ENCODE measurements around the gene BCKDHB.

Gene BCKDHB

GRCh38 chr6:80170433-80170832 lies 64.0 kb downstream of the BCKDHB start:
- Histone ChIP-seq H3K27ac (ENCODE audit: low read depth in 2 of 2, low read length in 2 of 2) (no peak overlapping the region), H3K9me3 (ENCODE audit: control insufficient read depth in 2 of 2, low read length in 2 of 2) (no peaks in the 10 kb centered on the region), H3K27me3 (ENCODE audit: control insufficient read depth in 2 of 2, insufficient read depth in 2 of 2, low read length in 2 of 2) (no peaks in the 10 kb centered on the region), H3K4me1 (ENCODE audit: control insufficient read depth in 2 of 2, insufficient read depth in 2 of 2, low read length in 2 of 2) (no peaks in the 10 kb centered on the region), H3K4me3 (ENCODE audit: low read length in 2 of 2) (no peak overlapping the region), H3K36me3 (ENCODE audit: control insufficient read depth in 2 of 2, insufficient read depth in 2 of 2, low read length in 2 of 2) (peaks cover 4 to 7% of the 10 kb centered on the region in 2 donors), H3K9ac (ENCODE audit: low read depth in 1 of 2, low read length in 2 of 2) (no peak overlapping the region)

- Histone ChIP-seq H3K36me3 (ENCODE audit: control insufficient read depth in 2 of 2, insufficient read depth in 2 of 2, low read length in 2 of 2) (peaks cover 4 to 7% of the 10 kb centered on the region in 2 donors), H3K4me1 (ENCODE audit: control insufficient read depth in 2 of 2, insufficient read depth in 2 of 2, low read length in 2 of 2) (no peaks in the 10 kb centered on the region), H3K27ac (ENCODE audit: low read depth in 2 of 2, low read length in 2 of 2) (no peak overlapping the region)
Measured at GRCh38 chr6:80173411-80173810, 66.9 kb downstream of the BCKDHB start.

GRCh38 chr6:80174900-80175572 lies 68.6 kb downstream of the BCKDHB start:
- no peaks in the 10 kb centered on the region for H3K4me1 ChIP-seq (ENCODE audit: control insufficient read depth in 2 of 2, insufficient read depth in 2 of 2, low read length in 2 of 2)
- H3K9me3 ChIP-seq (ENCODE audit: control insufficient read depth in 2 of 2, low read length in 2 of 2): no peaks in the 10 kb centered on the region
- H3K36me3 ChIP-seq (ENCODE audit: control insufficient read depth in 2 of 2, insufficient read depth in 2 of 2, low read length in 2 of 2): peaks cover 4 to 7% of the 10 kb centered on the region in 2 donors
- no peak overlapping the region for H3K4me3 ChIP-seq (ENCODE audit: low read length in 2 of 2)
- H3K27me3 ChIP-seq (ENCODE audit: control insufficient read depth in 2 of 2, insufficient read depth in 2 of 2, low read length in 2 of 2): no peaks in the 10 kb centered on the region
- no peak overlapping the region for H3K27ac ChIP-seq (ENCODE audit: low read depth in 2 of 2, low read length in 2 of 2)
- H3K9ac ChIP-seq (ENCODE audit: low read depth in 1 of 2, low read length in 2 of 2): no peak overlapping the region

More at GRCh38 chr6:80173411-80173810, 66.9 kb downstream of the BCKDHB start:
- Histone ChIP-seq H3K27me3 (ENCODE audit: control insufficient read depth in 2 of 2, insufficient read depth in 2 of 2, low read length in 2 of 2) (no peaks in the 10 kb centered on the region), H3K9ac (ENCODE audit: low read depth in 1 of 2, low read length in 2 of 2) (no peak overlapping the region), H3K4me3 (ENCODE audit: low read length in 2 of 2) (no peak overlapping the region), H3K9me3 (ENCODE audit: control insufficient read depth in 2 of 2, low read length in 2 of 2) (no peaks in the 10 kb centered on the region)

- H3K4me3 ChIP-seq (ENCODE audit: low read length in 2 of 2): no peak overlapping the region
- H3K9ac ChIP-seq (ENCODE audit: low read depth in 1 of 2, low read length in 2 of 2): no peak overlapping the region
- H3K4me1 ChIP-seq (ENCODE audit: control insufficient read depth in 2 of 2, insufficient read depth in 2 of 2, low read length in 2 of 2): no peaks in the 10 kb centered on the region
- H3K9me3 ChIP-seq (ENCODE audit: control insufficient read depth in 2 of 2, low read length in 2 of 2): no peaks in the 10 kb centered on the region
- no peak overlapping the region for H3K27ac ChIP-seq (ENCODE audit: low read depth in 2 of 2, low read length in 2 of 2)
- no peaks in the 10 kb centered on the region for H3K27me3 ChIP-seq (ENCODE audit: control insufficient read depth in 2 of 2, insufficient read depth in 2 of 2, low read length in 2 of 2)
- peaks cover 0 to 5% of the 10 kb centered on the region in 2 donors for H3K36me3 ChIP-seq (ENCODE audit: control insufficient read depth in 2 of 2, insufficient read depth in 2 of 2, low read length in 2 of 2)
Measured at GRCh38 chr6:80179695-80180094, 73.2 kb downstream of the BCKDHB start.

- H3K36me3 ChIP-seq (ENCODE audit: control insufficient read depth in 2 of 2, insufficient read depth in 2 of 2, low read length in 2 of 2): no peaks in the 10 kb centered on the region
- no peak overlapping the region for H3K27ac ChIP-seq (ENCODE audit: low read depth in 2 of 2, low read length in 2 of 2)
- no peaks in the 10 kb centered on the region for H3K4me1 ChIP-seq (ENCODE audit: control insufficient read depth in 2 of 2, insufficient read depth in 2 of 2, low read length in 2 of 2)
- no peaks in the 10 kb centered on the region for H3K9me3 ChIP-seq (ENCODE audit: control insufficient read depth in 2 of 2, low read length in 2 of 2)
- H3K9ac ChIP-seq (ENCODE audit: low read depth in 1 of 2, low read length in 2 of 2): no peak overlapping the region
- H3K4me3 ChIP-seq (ENCODE audit: low read length in 2 of 2): no peak overlapping the region
- no peaks in the 10 kb centered on the region for H3K27me3 ChIP-seq (ENCODE audit: control insufficient read depth in 2 of 2, insufficient read depth in 2 of 2, low read length in 2 of 2)
Measured at GRCh38 chr6:80181352-80182081, 75.0 kb downstream of the BCKDHB start.

- no peak overlapping the region for H3K4me3 ChIP-seq (ENCODE audit: low read length in 2 of 2)
- no peaks in the 10 kb centered on the region for H3K9me3 ChIP-seq (ENCODE audit: control insufficient read depth in 2 of 2, low read length in 2 of 2)
- H3K36me3 ChIP-seq (ENCODE audit: control insufficient read depth in 2 of 2, insufficient read depth in 2 of 2, low read length in 2 of 2): no peaks in the 10 kb centered on the region
- H3K27ac ChIP-seq (ENCODE audit: low read depth in 2 of 2, low read length in 2 of 2): no peak overlapping the region
- no peak overlapping the region for H3K9ac ChIP-seq (ENCODE audit: low read depth in 1 of 2, low read length in 2 of 2)
- H3K27me3 ChIP-seq (ENCODE audit: control insufficient read depth in 2 of 2, insufficient read depth in 2 of 2, low read length in 2 of 2): no peaks in the 10 kb centered on the region
- no peaks in the 10 kb centered on the region for H3K4me1 ChIP-seq (ENCODE audit: control insufficient read depth in 2 of 2, insufficient read depth in 2 of 2, low read length in 2 of 2)
Measured at GRCh38 chr6:80182308-80182707, 75.8 kb downstream of the BCKDHB start.

- Histone ChIP-seq H3K4me1 (ENCODE audit: control insufficient read depth in 2 of 2, insufficient read depth in 2 of 2, low read length in 2 of 2) (no peaks in the 10 kb centered on the region), H3K9me3 (ENCODE audit: control insufficient read depth in 2 of 2, low read length in 2 of 2) (no peaks in the 10 kb centered on the region), H3K4me3 (ENCODE audit: low read length in 2 of 2) (no peak overlapping the region), H3K27me3 (ENCODE audit: control insufficient read depth in 2 of 2, insufficient read depth in 2 of 2, low read length in 2 of 2) (no peaks in the 10 kb centered on the region), H3K36me3 (ENCODE audit: control insufficient read depth in 2 of 2, insufficient read depth in 2 of 2, low read length in 2 of 2) (no peaks in the 10 kb centered on the region), H3K9ac (ENCODE audit: low read depth in 1 of 2, low read length in 2 of 2) (no peak overlapping the region), H3K27ac (ENCODE audit: low read depth in 2 of 2, low read length in 2 of 2) (no peak overlapping the region)
Measured at GRCh38 chr6:80183019-80183795, 76.7 kb downstream of the BCKDHB start.

GRCh38 chr6:80185492-80185891 lies 79.0 kb downstream of the BCKDHB start:
- H3K4me3 ChIP-seq (ENCODE audit: low read length in 2 of 2): no peak overlapping the region
- H3K36me3 ChIP-seq (ENCODE audit: control insufficient read depth in 2 of 2, insufficient read depth in 2 of 2, low read length in 2 of 2): no peaks in the 10 kb centered on the region
- H3K4me1 ChIP-seq (ENCODE audit: control insufficient read depth in 2 of 2, insufficient read depth in 2 of 2, low read length in 2 of 2): no peaks in the 10 kb centered on the region
- H3K9me3 ChIP-seq (ENCODE audit: control insufficient read depth in 2 of 2, low read length in 2 of 2): no peaks in the 10 kb centered on the region
- H3K27ac ChIP-seq (ENCODE audit: low read depth in 2 of 2, low read length in 2 of 2): no peak overlapping the region
- H3K27me3 ChIP-seq (ENCODE audit: control insufficient read depth in 2 of 2, insufficient read depth in 2 of 2, low read length in 2 of 2): no peaks in the 10 kb centered on the region
- H3K9ac ChIP-seq (ENCODE audit: low read depth in 1 of 2, low read length in 2 of 2): no peak overlapping the region

- Histone ChIP-seq H3K9ac (ENCODE audit: low read depth in 1 of 2, low read length in 2 of 2) (no peak overlapping the region), H3K4me1 (ENCODE audit: control insufficient read depth in 2 of 2, insufficient read depth in 2 of 2, low read length in 2 of 2) (no peaks in the 10 kb centered on the region), H3K36me3 (ENCODE audit: control insufficient read depth in 2 of 2, insufficient read depth in 2 of 2, low read length in 2 of 2) (no peaks in the 10 kb centered on the region), H3K9me3 (ENCODE audit: control insufficient read depth in 2 of 2, low read length in 2 of 2) (no peaks in the 10 kb centered on the region), H3K4me3 (ENCODE audit: low read length in 2 of 2) (no peak overlapping the region), H3K27me3 (ENCODE audit: control insufficient read depth in 2 of 2, insufficient read depth in 2 of 2, low read length in 2 of 2) (no peaks in the 10 kb centered on the region), H3K27ac (ENCODE audit: low read depth in 2 of 2, low read length in 2 of 2) (no peak overlapping the region)
Measured at GRCh38 chr6:80186082-80186481, 79.6 kb downstream of the BCKDHB start.

GRCh38 chr6:80196906-80197305 lies 90.4 kb downstream of the BCKDHB start:
- H3K27ac ChIP-seq (ENCODE audit: low read depth in 2 of 2, low read length in 2 of 2): no peak overlapping the region
- H3K36me3 ChIP-seq (ENCODE audit: control insufficient read depth in 2 of 2, insufficient read depth in 2 of 2, low read length in 2 of 2): no peaks in the 10 kb centered on the region
- no peak overlapping the region for H3K9ac ChIP-seq (ENCODE audit: low read depth in 1 of 2, low read length in 2 of 2)
- H3K4me1 ChIP-seq (ENCODE audit: control insufficient read depth in 2 of 2, insufficient read depth in 2 of 2, low read length in 2 of 2): no peaks in the 10 kb centered on the region
- H3K27me3 ChIP-seq (ENCODE audit: control insufficient read depth in 2 of 2, insufficient read depth in 2 of 2, low read length in 2 of 2): no peaks in the 10 kb centered on the region
- H3K9me3 ChIP-seq (ENCODE audit: control insufficient read depth in 2 of 2, low read length in 2 of 2): no peaks in the 10 kb centered on the region
- H3K4me3 ChIP-seq (ENCODE audit: low read length in 2 of 2): no peak overlapping the region
